Upper lobe of left lung (tissue), 6 donors: ENCODE measurements around the gene NDUFA8. TPM values are rescaled to one million over a fixed set of nuclear protein-coding genes. Genes with fewer than 3 reads are reported as not detected.

Source experiments
- ATAC-seq, 2 donors: fragments of 200-7000 bp; cut with Tn5 transposase; one replicate each; pipeline ENCODE4 v1.9.1; 2022; ENCODE audit warnings: mild to moderate bottlenecking in 2 of 2, moderate library complexity in 2 of 2; ENCODE audit not compliant: low FRiP score in 2 of 2
- DNase-seq, 2 donors: peaks; one replicate each; pipeline ENCODE4 v3.0.0-alpha.2; 2019 to 2020
- H3K27ac ChIP-seq, 4 donors: fragments of 200-600 bp; sonication (generic); one replicate each; pipeline ENCODE4 v1.5.1; 2016 to 2019
- H3K27me3 ChIP-seq, 4 donors: fragments of 200-600 bp; sonication (generic); one replicate each; pipeline ENCODE4 v1.5.1; 2017 to 2019
- H3K36me3 ChIP-seq, 4 donors: fragments of 200-600 bp; sonication (generic); one replicate each; pipeline ENCODE4 v1.5.1; 2016 to 2019
- H3K4me1 ChIP-seq, 4 donors: fragments of 200-600 bp; sonication (generic); one replicate each; pipeline ENCODE4 v1.5.1; 2018 to 2019
- H3K4me3 ChIP-seq, 4 donors: fragments of 200-600 bp; sonication (generic); one replicate each; pipeline ENCODE4 v1.5.1; 2017 to 2019; ENCODE audit warnings: mild to moderate bottlenecking in 2 of 4, moderate library complexity in 1 of 4
- H3K9me3 ChIP-seq, 4 donors: fragments of 200-600 bp; sonication (generic); one replicate each; pipeline ENCODE4 v1.5.1; 2018 to 2019
- EP300 ChIP-seq, 4 donors: sonication (generic); formaldehyde crosslinking; IDR thresholded peaks; one replicate each; pipeline ENCODE4 v1.5.1; 2017; ENCODE audit warnings: antibody characterized with exemption in 4 of 4, control low read depth in 2 of 4
- POLR2A ChIP-seq, 4 donors: fragments of 450-650 bp; IDR thresholded peaks; one replicate each; pipeline ENCODE4 v1.5.1; 2016 to 2017; ENCODE audit warnings: antibody characterized with exemption in 4 of 4, mild to moderate bottlenecking in 2 of 4
- POLR2AphosphoS5 ChIP-seq, 2 donors: sonication (generic); formaldehyde crosslinking; IDR thresholded peaks; one replicate each; pipeline ENCODE4 v1.5.1; 2017; ENCODE audit warnings: antibody characterized with exemption in 2 of 2
- WGBS, 2 donors: methylation state at CpG; one replicate each; pipeline ENCODE4 v1.1.5; 2017 to 2018; 5-methylcytosine and 5-hydroxymethylcytosine counted together
- total RNA-seq, 6 donors: library from RNA; depleted of rRNA in 4 of 6; stranded (reverse); fragments of >200 nt in 4 of 6; gene quantifications; one replicate each; pipeline versions ENCODE4 v1.1.0 to v1.2.1, GENCODE V29; 2016 to 2021
- TF ChIP-seq, protein P1 (sequence below), 6 experiments: fragments of 450-650 bp in 4 of 6; fragments of 200-600 bp in 2 of 6; sonication (generic) in 2 of 6; IDR thresholded peaks; one replicate each; pipeline ENCODE4 v1.5.1; 2016 to 2019; ENCODE audit warnings: antibody characterized with exemption in 6 of 6
- donor health status: DM: no; HTN: no; CAD: no; lungs with moderate emphysema.
- donor health status: DM: no; HTN: yes; CAD: no; lungs with severe emphysema.

The NDUFA8 gene
- total RNA-seq, 6 donors from 2014 or later = 25.6 to 46.5 (median 35.5) TPM

DNA sequence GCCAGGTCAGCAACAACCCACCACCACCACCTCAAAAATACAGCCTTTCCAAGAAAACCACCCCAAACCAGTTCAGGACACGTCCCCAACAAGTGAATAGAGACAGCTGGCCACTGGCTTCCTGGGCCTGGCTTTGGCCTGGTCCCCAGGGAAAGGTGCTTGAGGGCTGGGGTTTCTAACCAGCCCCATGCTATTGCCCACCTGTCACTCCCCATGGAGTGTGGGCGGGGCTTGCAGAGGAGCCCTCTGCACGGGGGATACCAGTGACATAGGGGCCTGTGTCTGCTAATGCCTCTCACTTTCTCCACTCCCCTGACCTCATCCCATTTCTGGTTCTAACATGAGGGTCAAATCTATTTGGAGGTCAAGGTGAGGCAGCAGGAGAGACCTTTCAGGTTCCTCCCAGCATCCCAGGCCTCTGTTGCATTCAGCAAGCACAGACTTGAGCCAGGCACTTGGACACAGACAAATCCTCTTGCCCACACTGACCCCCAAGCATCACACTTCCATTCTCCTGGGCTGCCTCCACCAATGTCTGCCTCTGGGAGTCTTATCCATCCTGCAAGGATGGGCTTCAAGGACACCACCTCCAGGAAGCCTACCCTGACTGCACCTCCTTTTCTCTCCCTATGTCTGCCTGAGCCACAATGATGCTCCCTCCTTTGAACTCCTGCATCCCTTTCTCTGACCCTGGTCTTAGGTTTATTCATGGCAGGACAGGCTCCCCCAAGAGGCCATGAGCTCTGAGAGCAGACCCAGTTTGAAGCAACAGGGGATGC, 50.4 kb downstream of the NDUFA8 start:
- Histone ChIP-seq H3K4me3 (no peak overlapping the region), H3K27me3 (no peaks in the 10 kb centered on the region), H3K9me3 (no peaks in the 10 kb centered on the region), H3K27ac (no peak overlapping the region), H3K36me3 (no peaks in the 10 kb centered on the region), H3K4me1 (no peaks in the 10 kb centered on the region)
- DNase-seq (no peak), ATAC-seq (no peak)
- WGBS, 2 donors = 83% methylated on average over 3 of the region's 3 CpGs; no CpG with 5 or more reads in 1 of the 2 donors
- TF ChIP-seq EP300 (IDR thresholded peaks at IDR 0.05) (no peak), POLR2AphosphoS5 (IDR thresholded peaks at IDR 0.05) (no peak), POLR2A (IDR thresholded peaks at IDR 0.05) (no peak)
- TF ChIP-seq, protein P1, sequence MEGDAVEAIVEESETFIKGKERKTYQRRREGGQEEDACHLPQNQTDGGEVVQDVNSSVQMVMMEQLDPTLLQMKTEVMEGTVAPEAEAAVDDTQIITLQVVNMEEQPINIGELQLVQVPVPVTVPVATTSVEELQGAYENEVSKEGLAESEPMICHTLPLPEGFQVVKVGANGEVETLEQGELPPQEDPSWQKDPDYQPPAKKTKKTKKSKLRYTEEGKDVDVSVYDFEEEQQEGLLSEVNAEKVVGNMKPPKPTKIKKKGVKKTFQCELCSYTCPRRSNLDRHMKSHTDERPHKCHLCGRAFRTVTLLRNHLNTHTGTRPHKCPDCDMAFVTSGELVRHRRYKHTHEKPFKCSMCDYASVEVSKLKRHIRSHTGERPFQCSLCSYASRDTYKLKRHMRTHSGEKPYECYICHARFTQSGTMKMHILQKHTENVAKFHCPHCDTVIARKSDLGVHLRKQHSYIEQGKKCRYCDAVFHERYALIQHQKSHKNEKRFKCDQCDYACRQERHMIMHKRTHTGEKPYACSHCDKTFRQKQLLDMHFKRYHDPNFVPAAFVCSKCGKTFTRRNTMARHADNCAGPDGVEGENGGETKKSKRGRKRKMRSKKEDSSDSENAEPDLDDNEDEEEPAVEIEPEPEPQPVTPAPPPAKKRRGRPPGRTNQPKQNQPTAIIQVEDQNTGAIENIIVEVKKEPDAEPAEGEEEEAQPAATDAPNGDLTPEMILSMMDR (IDR thresholded peaks at IDR 0.05) = no peak

DNA sequence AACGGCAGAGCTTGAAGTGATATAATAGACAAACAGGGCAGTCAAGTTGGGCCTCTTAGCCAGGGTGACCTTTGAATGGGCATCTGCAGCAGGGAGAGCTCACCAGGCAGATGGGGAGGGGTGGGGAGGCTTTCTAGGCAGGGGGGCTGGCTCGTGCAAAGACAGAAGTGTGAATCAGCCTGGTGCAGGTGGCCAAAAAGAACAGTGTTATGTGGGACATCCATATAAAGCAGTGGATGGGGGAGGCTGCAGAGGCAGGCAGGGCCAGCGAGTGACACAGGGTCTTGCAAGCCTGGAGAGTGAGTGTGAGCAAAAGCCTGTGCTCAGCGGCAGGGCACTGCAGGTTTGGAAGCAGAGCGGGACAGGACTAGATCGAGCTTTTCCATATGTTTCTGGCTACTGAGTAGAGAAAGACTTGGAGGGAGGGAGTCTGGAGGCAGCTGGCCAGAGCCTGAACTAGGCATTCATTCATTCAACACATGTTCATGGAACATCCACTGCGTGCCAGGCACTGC, 52.2 kb downstream of the NDUFA8 start:
- 74 to 76% methylated on average over 7 of the region's 7 CpGs for WGBS, 2 donors
- no peak for ATAC-seq

DNA sequence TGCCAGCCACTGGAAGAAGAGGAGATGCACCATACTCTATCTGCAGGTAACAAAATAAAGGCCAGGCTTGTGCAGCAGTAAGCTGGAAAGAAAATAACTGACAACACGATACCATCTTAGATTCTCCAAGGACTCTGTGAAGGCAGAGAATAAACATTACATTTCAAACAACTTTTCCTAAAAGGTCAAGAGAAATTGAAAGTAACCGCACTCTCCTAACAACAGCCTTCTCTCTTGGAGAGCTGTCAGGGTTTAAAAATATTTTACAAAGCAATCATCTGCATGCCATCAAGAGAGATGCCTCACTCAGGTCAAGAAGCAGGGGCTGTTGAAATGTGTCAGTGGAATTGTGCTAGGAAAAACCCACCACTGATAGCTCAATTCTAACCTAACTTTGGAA, 53.0 kb downstream of the NDUFA8 start:
- H3K4me3 ChIP-seq = no peak overlapping the region
- H3K4me1 ChIP-seq = no peaks in the 10 kb centered on the region
- DNase-seq = no peak
- no peak overlapping the region for H3K27ac ChIP-seq
- TF ChIP-seq, protein P1 (IDR thresholded peaks at IDR 0.05) = no peak
- no peak for TF ChIP-seq POLR2A (IDR thresholded peaks at IDR 0.05)
- no peak for TF ChIP-seq POLR2AphosphoS5 (IDR thresholded peaks at IDR 0.05)
- no peak for TF ChIP-seq EP300 (IDR thresholded peaks at IDR 0.05)
- H3K9me3 ChIP-seq = no peaks in the 10 kb centered on the region
- WGBS, 2 donors = 29 to 74% methylated on average over 2 of the region's 2 CpGs
- ATAC-seq = no peak
- no peaks in the 10 kb centered on the region for H3K36me3 ChIP-seq
- no peaks in the 10 kb centered on the region for H3K27me3 ChIP-seq

More for the DNA sequence above, 52.2 kb downstream of the NDUFA8 start:
- no peak overlapping the region for H3K4me3 ChIP-seq
- no peaks in the 10 kb centered on the region for H3K36me3 ChIP-seq
- H3K4me1 ChIP-seq = no peaks in the 10 kb centered on the region
- no peaks in the 10 kb centered on the region for H3K27me3 ChIP-seq
- no peak overlapping the region for H3K27ac ChIP-seq
- H3K9me3 ChIP-seq = no peaks in the 10 kb centered on the region
- TF ChIP-seq EP300 (IDR thresholded peaks at IDR 0.05) (no peak), POLR2AphosphoS5 (IDR thresholded peaks at IDR 0.05) (no peak), POLR2A (IDR thresholded peaks at IDR 0.05) (no peak)
- TF ChIP-seq, protein P1 (IDR thresholded peaks at IDR 0.05) = no peak
- no peak for DNase-seq

DNA sequence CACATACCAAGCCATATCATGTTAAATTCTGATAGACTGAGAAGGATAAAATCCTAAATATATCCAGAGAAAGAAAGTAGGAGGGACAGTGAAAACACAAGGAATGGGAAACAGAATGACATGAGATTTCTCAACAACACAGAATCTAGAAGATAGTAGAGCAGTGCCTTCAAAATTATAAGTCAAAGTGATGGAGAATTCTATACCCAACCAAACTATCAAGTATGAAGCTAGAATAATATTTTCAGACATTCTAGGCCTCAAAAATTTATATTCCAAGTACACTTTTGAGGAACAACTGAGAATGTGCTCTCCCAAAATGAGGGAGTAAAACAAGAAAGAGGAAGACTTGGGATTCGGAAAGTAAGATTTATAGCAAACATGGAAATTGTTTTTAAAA, 55.6 kb downstream of the NDUFA8 start:
- Histone ChIP-seq H3K9me3 (no peaks in the 10 kb centered on the region), H3K36me3 (no peaks in the 10 kb centered on the region), H3K4me3 (no peak overlapping the region), H3K4me1 (peaks cover 0 to 7% (median 2%) of the 10 kb centered on the region in 4 donors), H3K27me3 (no peaks in the 10 kb centered on the region), H3K27ac (no peak overlapping the region)
- 92 to 97% methylated on average over 1 of the region's 1 CpG for WGBS, 2 donors
- DNase-seq (no peak), ATAC-seq (no peak)
- TF ChIP-seq POLR2AphosphoS5 (IDR thresholded peaks at IDR 0.05) (no peak), EP300 (IDR thresholded peaks at IDR 0.05) (no peak), POLR2A (IDR thresholded peaks at IDR 0.05) (no peak)
- TF ChIP-seq, protein P1 (IDR thresholded peaks at IDR 0.05) = no peak
